KMS-11 (cell line): Measurements from ENCODE around the gene PTPRN2.

Source experiments
- H2AFZ ChIP-seq: fragments of 200-600 bp; sonication (generic); 2 replicates; pipeline ENCODE4 v1.6.1; 2016; ENCODE audit warnings: antibody characterized with exemption, mixed run types, low read depth
- H3K27ac ChIP-seq: fragments of 200-600 bp; sonication (generic); 2 replicates; pipeline ENCODE4 v1.6.1; 2016; ENCODE audit warnings: mild to moderate bottlenecking, mixed run types
- H3K27me3 ChIP-seq: fragments of 200-600 bp; sonication (generic); 2 replicates; pipeline ENCODE4 v1.6.1; 2017; ENCODE audit warnings: mild to moderate bottlenecking, low read depth, mixed run types, moderate library complexity; ENCODE audit not compliant: insufficient read depth
- H3K36me3 ChIP-seq: fragments of 200-600 bp; sonication (generic); 2 replicates; pipeline ENCODE4 v1.6.1; 2017; ENCODE audit warnings: mild to moderate bottlenecking, mixed run types; ENCODE audit not compliant: insufficient read depth
- H3K4me1 ChIP-seq: fragments of 200-600 bp; sonication (generic); 2 replicates; pipeline ENCODE4 v1.6.1; 2016; ENCODE audit warnings: mild to moderate bottlenecking, low read depth, mixed run types; ENCODE audit not compliant: poor library complexity, severe bottlenecking
- H3K4me2 ChIP-seq: fragments of 200-600 bp; sonication (generic); 2 replicates; pipeline ENCODE4 v1.7.0; 2016; ENCODE audit warnings: mild to moderate bottlenecking, mixed run types
- H3K4me3 ChIP-seq: fragments of 200-600 bp; sonication (generic); IDR thresholded peaks from 2 replicates; pipeline ENCODE4 v1.6.1; 2017; ENCODE audit warnings: low read depth, low read length, mixed read lengths; ENCODE audit not compliant: insufficient read depth
- H3K79me2 ChIP-seq: fragments of 200-600 bp; sonication (generic); 2 replicates; pipeline ENCODE4 v1.6.1; 2016; ENCODE audit warnings: low read depth, mixed run types; ENCODE audit not compliant: insufficient read depth
- H3K9ac ChIP-seq: fragments of 200-600 bp; sonication (generic); 2 replicates; pipeline ENCODE4 v1.6.1; 2016; ENCODE audit warnings: mild to moderate bottlenecking, mixed run types
- H4K20me1 ChIP-seq: fragments of 200-600 bp; sonication (generic); 2 replicates; pipeline ENCODE4 v1.6.1; 2016; ENCODE audit warnings: mild to moderate bottlenecking, mixed run types; ENCODE audit not compliant: insufficient read depth
- CTCF ChIP-seq: fragments of 200-600 bp; sonication (generic); conservative IDR thresholded peaks from 2 replicates; pipeline ENCODE4 v1.6.1; 2017; ENCODE audit warnings: low read depth, mild to moderate bottlenecking, antibody characterized with exemption, low read length, moderate library complexity, mixed read lengths

PTPRN2 gene

DNA sequence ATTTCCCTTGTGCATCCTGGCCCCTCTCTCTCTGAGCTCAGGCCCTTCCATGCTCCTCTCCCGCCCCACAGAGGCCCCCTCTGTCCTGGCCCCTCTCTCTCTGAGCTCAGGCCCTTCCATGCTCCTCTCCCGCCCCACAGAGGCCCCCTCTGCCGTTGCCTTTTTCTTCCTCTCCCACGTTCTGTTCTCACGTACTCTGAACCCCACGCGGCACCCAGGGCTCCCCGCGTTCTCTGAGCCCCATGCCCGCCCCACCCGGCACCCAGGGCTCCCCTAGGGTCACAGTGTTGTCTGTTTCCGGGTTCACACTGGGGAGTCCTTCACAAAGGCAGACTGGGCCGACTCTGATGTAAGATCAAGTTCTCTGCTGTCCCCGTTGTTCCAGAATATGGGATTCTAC is 914.0 kb downstream of the PTPRN2 start:
- no peak overlapping the region for H3K4me2 ChIP-seq
- H3K4me1 ChIP-seq, result no peaks in the 10 kb centered on the region
- H3K79me2 ChIP-seq, result no peaks in the 10 kb centered on the region
- no peaks in the 10 kb centered on the region for H3K36me3 ChIP-seq
- H2AFZ ChIP-seq, result no peak overlapping the region
- no peak overlapping the region for H3K9ac ChIP-seq
- no peak overlapping the region for H3K27ac ChIP-seq
- no peaks in the 10 kb centered on the region for H4K20me1 ChIP-seq
- TF ChIP-seq CTCF, result no peak
- no peak overlapping the region for H3K4me3 ChIP-seq
- H3K27me3 ChIP-seq, result peaks cover 58% of the 10 kb centered on the region

DNA sequence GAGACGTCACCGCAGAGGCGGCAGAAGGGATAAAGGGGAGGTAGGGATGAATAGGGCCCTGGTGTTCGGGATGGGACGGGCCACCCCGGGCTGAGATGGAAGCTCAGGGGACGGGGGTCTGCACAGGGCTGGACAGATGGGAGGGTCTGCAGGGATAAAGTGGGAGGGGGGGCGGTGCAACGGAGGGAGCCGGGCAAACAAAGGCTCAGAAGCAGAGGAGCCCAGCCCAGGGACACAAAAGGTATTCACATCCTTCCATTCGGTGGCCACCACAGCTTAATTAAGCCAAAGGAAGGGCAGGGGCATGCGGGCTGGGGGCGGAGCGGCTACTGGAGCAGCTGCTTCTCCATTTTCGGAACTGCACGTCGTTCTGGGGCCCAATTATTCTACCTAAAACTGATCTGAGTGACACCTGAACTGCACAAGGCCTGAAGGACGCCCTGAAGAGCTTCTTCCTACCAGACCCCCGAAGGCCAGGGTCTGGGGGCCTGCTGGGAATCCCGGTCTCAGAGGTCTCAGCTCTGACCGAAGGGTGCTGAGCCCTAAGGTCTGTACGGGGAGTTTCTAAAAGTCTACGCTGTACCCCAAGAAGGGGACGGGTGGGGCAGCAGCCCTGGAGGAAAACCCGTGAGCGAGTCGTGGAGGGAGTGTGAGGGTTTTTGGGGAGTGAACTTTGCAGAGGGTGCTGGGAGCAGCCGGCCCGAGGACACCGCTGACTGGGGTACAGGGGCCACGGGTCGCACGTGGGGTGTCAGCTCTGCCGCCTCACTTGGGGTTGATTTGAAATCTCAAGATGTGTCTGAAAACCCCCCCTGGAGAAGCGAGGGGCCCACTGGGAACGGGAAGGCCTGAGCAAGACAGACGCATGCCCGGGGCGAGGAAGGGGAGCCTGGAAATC is 916.0 kb downstream of the PTPRN2 start:
- no peak for TF ChIP-seq CTCF
- Histone ChIP-seq H3K27ac (no peak overlapping the region), H3K36me3 (no peaks in the 10 kb centered on the region), H3K4me3 (no peak overlapping the region), H3K4me2 (no peak overlapping the region), H3K79me2 (no peaks in the 10 kb centered on the region), H3K9ac (no peak overlapping the region), H2AFZ (no peak overlapping the region), H3K4me1 (no peaks in the 10 kb centered on the region), H3K27me3 (peaks cover 57% of the 10 kb centered on the region), H4K20me1 (no peaks in the 10 kb centered on the region)

- no peak for TF ChIP-seq CTCF
- Histone ChIP-seq H3K27me3 (peaks cover 57% of the 10 kb centered on the region), H2AFZ (no peak overlapping the region), H3K27ac (no peak overlapping the region), H3K4me1 (no peaks in the 10 kb centered on the region), H3K4me3 (no peak overlapping the region), H3K36me3 (no peaks in the 10 kb centered on the region), H3K79me2 (no peaks in the 10 kb centered on the region), H4K20me1 (no peaks in the 10 kb centered on the region), H3K9ac (no peak overlapping the region), H3K4me2 (no peak overlapping the region)
These were observed 916.9 kb downstream of the PTPRN2 start for GRCh38 chr7:157670490-157671357.

- Histone ChIP-seq H3K36me3 (no peaks in the 10 kb centered on the region), H3K4me2 (no peak overlapping the region), H3K27me3 (peaks cover 52% of the 10 kb centered on the region), H2AFZ (no peak overlapping the region), H3K4me1 (no peaks in the 10 kb centered on the region), H3K4me3 (no peak overlapping the region), H4K20me1 (no peaks in the 10 kb centered on the region), H3K9ac (no peak overlapping the region), H3K27ac (no peak overlapping the region), H3K79me2 (no peaks in the 10 kb centered on the region)
- no peak for TF ChIP-seq CTCF
These were observed 917.8 kb downstream of the PTPRN2 start for GRCh38 chr7:157669768-157670351.
